Panc1 (cell line): ENCODE measurements around the gene PNPLA2. TPM values are rescaled to one million over a fixed set of nuclear protein-coding genes. Genes with fewer than 3 reads are reported as not detected.
A peak's percentile ranks its signal among the peaks of the same experiment; 100 is the strongest.

Experiments
- ATAC-seq: fragments of 200-7000 bp; cut with Tn5 transposase; 2 replicates; pipeline ENCODE4 v1.9.1; 2020; ENCODE audit warnings: mild to moderate bottlenecking, moderate library complexity
- BruUV-seq: library from RNA; stranded (reverse); fragments of 400-500 nt; replicated peaks from 2 replicates; lab custom pipeline; 2021; lab: Mats Ljungman, UMichigan
- CTCF ChIA-PET: fragments of 300-600 bp; sonication (Branson Sonifier 250); formaldehyde crosslinking; loops from one replicate; lab custom pipeline; 2022; ENCODE audit warnings: antibody characterized with exemption; lab: Charles Lee
- POLR2A ChIA-PET: fragments of 300-600 bp; sonication (Branson Sonifier 250); formaldehyde crosslinking; loops from one replicate; lab custom pipeline; 2022; ENCODE audit warnings: antibody characterized with exemption; lab: Charles Lee
- DNase-seq: peaks from one replicate; pipeline ENCODE4 v3.0.0-alpha.2; 2010; ENCODE audit warnings: low read depth, low spot score
- H3K27ac ChIP-seq: 2 replicates; pipeline ENCODE4 v1.5.1; 2011; ENCODE audit warnings: mild to moderate bottlenecking, low read length, inconsistent platforms
- H3K27me3 ChIP-seq: fragments of 200-500 bp; sonication (Bioruptor generic); 2 replicates; pipeline ENCODE4 v1.6.0; 2014; ENCODE audit warnings: low read length, inconsistent platforms; ENCODE audit not compliant: control insufficient read depth, insufficient read depth
- H3K36me3 ChIP-seq: fragments of 200-500 bp; sonication (Bioruptor generic); 2 replicates; pipeline ENCODE4 v1.5.1; 2014; ENCODE audit warnings: inconsistent platforms, mild to moderate bottlenecking, low read length, moderate library complexity; ENCODE audit not compliant: control insufficient read depth, insufficient read depth
- H3K4me1 ChIP-seq: 2 replicates; pipeline ENCODE4 v1.5.1; 2011; ENCODE audit warnings: inconsistent platforms, mild to moderate bottlenecking, low read length, moderate library complexity; ENCODE audit not compliant: control insufficient read depth, insufficient read depth
- H3K4me3 ChIP-seq, 2 experiments: 2 replicates each; pipeline ENCODE4 v1.5.1; 2011 to 2012; ENCODE audit warnings: low read depth in 2 of 2, low read length in 2 of 2, mild to moderate bottlenecking in 2 of 2, inconsistent platforms in 1 of 2, moderate library complexity in 1 of 2
- H3K9me3 ChIP-seq: fragments of 200-500 bp; sonication (Bioruptor generic); 2 replicates; pipeline ENCODE4 v1.5.1; 2014; ENCODE audit warnings: low read depth, mild to moderate bottlenecking, inconsistent platforms, low read length, moderate library complexity; ENCODE audit not compliant: control insufficient read depth, insufficient read depth
- POLR2AphosphoS5 ChIP-seq: IDR thresholded peaks from 2 replicates; pipeline ENCODE4 v1.6.1; 2012; ENCODE audit warnings: mild to moderate bottlenecking, low read depth, low read length, moderate library complexity
- SIN3A ChIP-seq: IDR thresholded peaks from 2 replicates; pipeline ENCODE4 v1.6.1; 2012; ENCODE audit warnings: low read depth, mild to moderate bottlenecking, low read length, moderate library complexity, borderline replicate concordance; ENCODE audit not compliant: insufficient read depth
- TCF7L2 ChIP-seq: IDR thresholded peaks from 2 replicates; pipeline ENCODE4 v1.6.1; 2011; ENCODE audit warnings: mild to moderate bottlenecking, low read depth, low read length, inconsistent platforms
- in situ Hi-C: cut with HindIII; loops from 2 replicates; pipeline ENCODE4 v1.10.0; 2016; ENCODE audit warnings: low sequenced_read_pairs, low pct_unique_long_range_greater_than_20kb
- intact Hi-C: fragments of 100-400 bp; cut with micrococcal nuclease; formaldehyde crosslinking; loops from one replicate; pipeline ENCODE4 v1.10.0; 2022; ENCODE audit not compliant: unreplicated experiment
- total RNA-seq: library from RNA; stranded (reverse); gene quantifications from one replicate; pipeline ENCODE4 v1.2.1, GENCODE V29; 2021; ENCODE audit not compliant: unreplicated experiment
- TF ChIP-seq, protein P1 (sequence below): fragments of 450-650 bp; IDR thresholded peaks from 2 replicates; pipeline ENCODE4 v1.5.1; 2017; ENCODE audit warnings: mild to moderate bottlenecking
- TF ChIP-seq, protein P2 (sequence below), 2 experiments: IDR thresholded peaks; 2 replicates each; pipeline ENCODE4 v1.6.1; 2011 to 2012; ENCODE audit warnings: low read depth in 2 of 2, control low read depth in 1 of 2, low read length in 1 of 2, mild to moderate bottlenecking in 1 of 2, moderate library complexity in 1 of 2; ENCODE audit not compliant: insufficient read depth in 1 of 2

Gene PNPLA2
- total RNA-seq, 1 experiment from 2014 or later: 244 TPM

DNA sequence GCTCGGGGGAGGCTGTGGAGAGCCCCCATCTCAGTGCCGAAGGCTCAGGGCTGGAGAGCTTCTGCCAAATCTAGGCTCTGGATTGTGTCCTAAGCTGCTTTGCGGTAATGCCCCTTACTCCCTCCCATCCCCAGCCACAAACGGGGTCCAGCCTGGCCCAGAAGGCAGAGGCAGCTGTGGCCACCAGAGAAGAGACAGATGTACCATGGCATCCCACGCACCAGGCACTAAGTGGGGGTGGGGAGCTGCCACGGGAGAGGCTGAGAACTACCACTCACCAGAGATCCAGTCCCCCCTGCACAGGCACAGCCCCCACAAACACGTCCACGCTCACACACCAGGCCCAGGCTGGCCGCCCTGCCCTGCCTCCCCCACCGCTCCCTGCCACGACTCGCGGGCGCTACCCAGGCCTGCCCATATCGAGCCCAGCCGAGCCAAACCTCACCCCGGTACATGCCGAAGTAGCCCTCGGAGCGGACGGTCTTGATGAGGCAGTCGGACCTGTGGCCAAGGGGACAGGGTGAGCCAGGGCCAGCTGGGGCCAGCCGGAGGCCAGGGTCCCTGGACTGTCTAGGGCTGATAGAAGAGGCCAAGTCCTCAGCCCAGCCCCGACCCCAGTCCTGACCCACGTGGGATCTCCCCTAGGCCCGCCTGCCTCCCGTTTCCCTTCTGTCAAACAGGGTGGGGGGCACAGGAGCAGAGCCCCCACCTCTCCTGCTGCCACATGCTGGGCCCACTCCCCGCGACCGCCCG is 24.5 kb upstream of the PNPLA2 start:
- TF ChIP-seq SIN3A: no peak; the same call in 1 of the 2 replicates
- no peak for TF ChIP-seq TCF7L2
- no peak for TF ChIP-seq POLR2AphosphoS5
- TF ChIP-seq, protein P1, sequence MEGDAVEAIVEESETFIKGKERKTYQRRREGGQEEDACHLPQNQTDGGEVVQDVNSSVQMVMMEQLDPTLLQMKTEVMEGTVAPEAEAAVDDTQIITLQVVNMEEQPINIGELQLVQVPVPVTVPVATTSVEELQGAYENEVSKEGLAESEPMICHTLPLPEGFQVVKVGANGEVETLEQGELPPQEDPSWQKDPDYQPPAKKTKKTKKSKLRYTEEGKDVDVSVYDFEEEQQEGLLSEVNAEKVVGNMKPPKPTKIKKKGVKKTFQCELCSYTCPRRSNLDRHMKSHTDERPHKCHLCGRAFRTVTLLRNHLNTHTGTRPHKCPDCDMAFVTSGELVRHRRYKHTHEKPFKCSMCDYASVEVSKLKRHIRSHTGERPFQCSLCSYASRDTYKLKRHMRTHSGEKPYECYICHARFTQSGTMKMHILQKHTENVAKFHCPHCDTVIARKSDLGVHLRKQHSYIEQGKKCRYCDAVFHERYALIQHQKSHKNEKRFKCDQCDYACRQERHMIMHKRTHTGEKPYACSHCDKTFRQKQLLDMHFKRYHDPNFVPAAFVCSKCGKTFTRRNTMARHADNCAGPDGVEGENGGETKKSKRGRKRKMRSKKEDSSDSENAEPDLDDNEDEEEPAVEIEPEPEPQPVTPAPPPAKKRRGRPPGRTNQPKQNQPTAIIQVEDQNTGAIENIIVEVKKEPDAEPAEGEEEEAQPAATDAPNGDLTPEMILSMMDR: no peak
- TF ChIP-seq, protein P2, sequence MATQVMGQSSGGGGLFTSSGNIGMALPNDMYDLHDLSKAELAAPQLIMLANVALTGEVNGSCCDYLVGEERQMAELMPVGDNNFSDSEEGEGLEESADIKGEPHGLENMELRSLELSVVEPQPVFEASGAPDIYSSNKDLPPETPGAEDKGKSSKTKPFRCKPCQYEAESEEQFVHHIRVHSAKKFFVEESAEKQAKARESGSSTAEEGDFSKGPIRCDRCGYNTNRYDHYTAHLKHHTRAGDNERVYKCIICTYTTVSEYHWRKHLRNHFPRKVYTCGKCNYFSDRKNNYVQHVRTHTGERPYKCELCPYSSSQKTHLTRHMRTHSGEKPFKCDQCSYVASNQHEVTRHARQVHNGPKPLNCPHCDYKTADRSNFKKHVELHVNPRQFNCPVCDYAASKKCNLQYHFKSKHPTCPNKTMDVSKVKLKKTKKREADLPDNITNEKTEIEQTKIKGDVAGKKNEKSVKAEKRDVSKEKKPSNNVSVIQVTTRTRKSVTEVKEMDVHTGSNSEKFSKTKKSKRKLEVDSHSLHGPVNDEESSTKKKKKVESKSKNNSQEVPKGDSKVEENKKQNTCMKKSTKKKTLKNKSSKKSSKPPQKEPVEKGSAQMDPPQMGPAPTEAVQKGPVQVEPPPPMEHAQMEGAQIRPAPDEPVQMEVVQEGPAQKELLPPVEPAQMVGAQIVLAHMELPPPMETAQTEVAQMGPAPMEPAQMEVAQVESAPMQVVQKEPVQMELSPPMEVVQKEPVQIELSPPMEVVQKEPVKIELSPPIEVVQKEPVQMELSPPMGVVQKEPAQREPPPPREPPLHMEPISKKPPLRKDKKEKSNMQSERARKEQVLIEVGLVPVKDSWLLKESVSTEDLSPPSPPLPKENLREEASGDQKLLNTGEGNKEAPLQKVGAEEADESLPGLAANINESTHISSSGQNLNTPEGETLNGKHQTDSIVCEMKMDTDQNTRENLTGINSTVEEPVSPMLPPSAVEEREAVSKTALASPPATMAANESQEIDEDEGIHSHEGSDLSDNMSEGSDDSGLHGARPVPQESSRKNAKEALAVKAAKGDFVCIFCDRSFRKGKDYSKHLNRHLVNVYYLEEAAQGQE (IDR thresholded peaks at IDR 0.05; ENCODE audit: insufficient read depth in 1 of 2, low read depth in 2 of 2, low read length in 1 of 2): no peak
- Histone ChIP-seq H3K4me1 (peaks cover 56% of the 10 kb centered on the region), H3K36me3 (no peaks in the 10 kb centered on the region; the same call in none of the 2 replicates), H3K4me3 (peak overlapping the region; percentile 71 to 86), H3K27ac (peak overlapping the region; percentile 93), H3K27me3 (no peaks in the 10 kb centered on the region), H3K9me3 (no peaks in the 10 kb centered on the region)
- POLR2A ChIA-PET: no interaction called here
- intact Hi-C loops (no loop called here), in situ Hi-C loops (no loop called here)
- ATAC-seq: no peak
- CTCF ChIA-PET: interaction anchor here (0.7 kb wide), 1 partner anchor 78 kb away, joined by 6 read pairs; no protein-coding TSS in a partner anchor
- BruUV-seq: no TSS peak
- no peak for DNase-seq

DNA sequence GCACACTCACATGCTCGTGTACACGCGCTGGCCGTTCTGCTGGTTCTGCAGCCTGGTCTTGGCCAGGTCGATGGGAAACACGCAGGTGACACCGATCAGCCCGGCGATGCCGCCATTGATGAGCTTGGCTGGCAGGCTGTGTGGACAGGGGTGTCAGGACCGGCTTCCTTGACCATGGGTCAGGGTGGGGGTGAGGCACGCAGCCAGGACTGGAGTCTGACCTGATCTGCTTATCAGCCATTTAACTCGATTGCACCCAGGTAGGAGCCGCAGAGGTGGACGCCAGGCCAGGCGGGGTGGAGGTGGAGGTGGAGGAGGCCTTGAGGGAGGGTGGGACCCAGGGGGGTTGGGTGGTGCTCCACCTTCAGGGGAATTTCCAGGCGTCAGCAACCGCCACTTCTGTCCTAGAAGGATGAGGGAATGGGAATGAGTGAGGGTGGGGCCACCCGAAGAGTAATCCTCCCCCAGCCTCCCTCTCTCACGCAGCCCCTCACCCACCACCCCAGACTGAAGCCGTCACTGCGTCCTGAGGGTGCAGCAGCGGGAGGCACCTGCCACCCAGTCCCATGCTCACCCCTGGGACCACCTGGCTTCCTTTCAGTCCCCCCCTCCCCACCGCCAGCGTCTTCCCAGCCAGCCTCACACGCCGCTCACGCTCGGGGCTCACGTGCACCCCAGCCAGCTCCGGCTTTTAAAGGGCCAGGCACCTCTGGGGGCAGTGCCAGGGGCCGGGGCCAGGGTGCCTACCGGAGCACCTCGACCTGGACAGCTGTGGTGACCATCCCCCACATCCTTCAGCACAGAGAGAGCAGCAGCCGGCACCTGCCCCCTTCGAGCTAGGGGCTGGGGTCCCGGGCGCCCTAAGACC is 23.7 kb upstream of the PNPLA2 start:
- CTCF ChIA-PET: no interaction called here
- peak; percentile 42; the same call in 1 of the 2 replicates for TF ChIP-seq POLR2AphosphoS5
- 0 out of 2 replicates have a peak, but pooled peaks have one; percentile 21 for TF ChIP-seq SIN3A
- TF ChIP-seq, protein P1: no peak
- DNase-seq (no peak), ATAC-seq (no peak)
- Histone ChIP-seq H3K9me3 (no peaks in the 10 kb centered on the region), H3K27ac (peak overlapping the region; percentile 93), H3K4me1 (peaks cover 56% of the 10 kb centered on the region), H3K36me3 (no peaks in the 10 kb centered on the region; the same call in none of the 2 replicates), H3K4me3 (peak overlapping the region; percentile 71 to 86), H3K27me3 (no peaks in the 10 kb centered on the region)
- POLR2A ChIA-PET: interaction anchor here (0.8 kb wide), 1 partner anchor 27 kb away, joined by 3 read pairs; no protein-coding TSS in a partner anchor
- no TSS peak for BruUV-seq
- intact Hi-C loops: no loop called here
- in situ Hi-C loops: no loop called here
